ENCODE measurements around the gene TBC1D12. TPM values are rescaled to one million over a fixed set of nuclear protein-coding genes. Genes with fewer than 3 reads are reported as not detected.
"Not testable (repeated sequence)": the region's sequence is repeated elsewhere in the genome, so short reads cannot be mapped to it uniquely, and the experiment has no call there.

The TBC1D12 gene
- total RNA-seq, 2 experiments from 2014 or later: 0.27 to 0.42 TPM

DNA sequence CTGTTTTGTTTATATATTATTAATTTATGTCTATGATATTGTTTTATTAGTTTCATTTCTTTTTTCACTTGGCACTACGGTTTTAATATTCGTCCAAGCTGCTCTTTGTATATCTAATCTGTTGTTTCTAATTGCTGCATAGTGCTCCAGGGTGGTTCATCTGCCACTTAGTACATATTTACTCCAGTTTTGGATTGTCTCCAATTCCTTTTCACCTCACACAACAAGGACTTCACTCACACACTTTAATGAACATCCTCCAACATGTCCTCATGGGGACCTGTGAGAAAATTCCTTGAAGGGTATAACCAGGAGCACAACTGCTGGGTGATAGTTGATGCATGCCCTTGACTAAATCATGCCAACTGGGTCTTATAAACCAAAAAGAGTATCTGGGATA is 25.5 kb upstream of the TBC1D12 start:
- Histone ChIP-seq H3K4me3 (ENCODE audit: low read length) (no peak overlapping the region), H3K9me3 (ENCODE audit: control insufficient read depth in 1 of 2, insufficient read depth in 1 of 2, low read length in 2 of 2) (no peaks in the 10 kb centered on the region), H3K27ac (ENCODE audit: low read depth in 1 of 2, low read length in 2 of 2) (no peak overlapping the region), H3K27me3 (ENCODE audit: control insufficient read depth in 1 of 2, insufficient read depth in 2 of 2, low read length in 2 of 2) (peaks cover 0 to 6% of the 10 kb centered on the region in 2 experiments), H3K36me3 (ENCODE audit: insufficient read depth, low read length) (no peaks in the 10 kb centered on the region), H3K4me1 (ENCODE audit: insufficient read depth, low read length) (no peaks in the 10 kb centered on the region)
- ChIA-PET CTCF (no interaction called here), POLR2A (no interaction called here)
- intact Hi-C loops (cut with DNase I, micrococcal nuclease): no loop called here
- Mint-ChIP-seq H3K36me3 (ENCODE audit: low read depth) (no peaks in the 10 kb centered on the region), H3K4me1 (ENCODE audit: low read depth) (no peaks in the 10 kb centered on the region), H3K27me3 (peaks cover 58% of the 10 kb centered on the region), H3K9me3 (no peaks in the 10 kb centered on the region), H3K4me3 (no peak overlapping the region), H3K27ac (no peak overlapping the region)
- DNase-seq (no peak), ATAC-seq (ENCODE audit: poor library complexity) (no peak)
- TF ChIP-seq, protein P1, sequence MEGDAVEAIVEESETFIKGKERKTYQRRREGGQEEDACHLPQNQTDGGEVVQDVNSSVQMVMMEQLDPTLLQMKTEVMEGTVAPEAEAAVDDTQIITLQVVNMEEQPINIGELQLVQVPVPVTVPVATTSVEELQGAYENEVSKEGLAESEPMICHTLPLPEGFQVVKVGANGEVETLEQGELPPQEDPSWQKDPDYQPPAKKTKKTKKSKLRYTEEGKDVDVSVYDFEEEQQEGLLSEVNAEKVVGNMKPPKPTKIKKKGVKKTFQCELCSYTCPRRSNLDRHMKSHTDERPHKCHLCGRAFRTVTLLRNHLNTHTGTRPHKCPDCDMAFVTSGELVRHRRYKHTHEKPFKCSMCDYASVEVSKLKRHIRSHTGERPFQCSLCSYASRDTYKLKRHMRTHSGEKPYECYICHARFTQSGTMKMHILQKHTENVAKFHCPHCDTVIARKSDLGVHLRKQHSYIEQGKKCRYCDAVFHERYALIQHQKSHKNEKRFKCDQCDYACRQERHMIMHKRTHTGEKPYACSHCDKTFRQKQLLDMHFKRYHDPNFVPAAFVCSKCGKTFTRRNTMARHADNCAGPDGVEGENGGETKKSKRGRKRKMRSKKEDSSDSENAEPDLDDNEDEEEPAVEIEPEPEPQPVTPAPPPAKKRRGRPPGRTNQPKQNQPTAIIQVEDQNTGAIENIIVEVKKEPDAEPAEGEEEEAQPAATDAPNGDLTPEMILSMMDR (IDR thresholded peaks at IDR 0.05): no peak

DNA sequence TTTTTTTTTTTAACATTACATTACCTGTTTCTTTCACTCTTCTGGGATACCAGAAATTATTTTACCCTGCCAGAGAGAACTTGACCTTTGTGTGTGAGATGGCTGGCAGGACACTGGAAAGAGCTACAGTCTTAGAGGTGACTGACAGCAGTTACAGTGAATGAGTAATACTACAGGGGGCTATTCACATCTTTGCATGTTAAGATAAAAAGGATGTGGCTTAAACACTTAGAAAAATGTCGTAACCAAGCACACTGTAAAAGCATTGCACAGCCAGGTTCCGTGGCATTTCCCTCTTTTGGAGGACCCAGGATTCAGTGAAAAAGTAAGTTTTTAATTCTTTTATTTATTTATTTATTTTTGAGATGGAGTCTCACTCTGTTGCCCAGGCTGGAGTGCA is 18.8 kb upstream of the TBC1D12 start:
- no peak overlapping the region for H3K4me3 Mint-ChIP-seq
- no peaks in the 10 kb centered on the region for H3K36me3 Mint-ChIP-seq (ENCODE audit: low read depth)
- no peak overlapping the region for H3K27ac Mint-ChIP-seq
- ATAC-seq (ENCODE audit: poor library complexity) (no peak), DNase-seq (peak in 2 of 14 experiments; percentile 7 to 13)
- ChIA-PET CTCF (no interaction called here), POLR2A (no interaction called here)
- Histone ChIP-seq H3K27me3 (ENCODE audit: control insufficient read depth in 1 of 2, insufficient read depth in 2 of 2, low read length in 2 of 2) (peaks cover 0 to 5% of the 10 kb centered on the region in 2 experiments), H3K36me3 (ENCODE audit: insufficient read depth, low read length) (no peaks in the 10 kb centered on the region), H3K4me1 (ENCODE audit: insufficient read depth, low read length) (no peaks in the 10 kb centered on the region), H3K27ac (ENCODE audit: low read depth in 1 of 2, low read length in 2 of 2) (no peak overlapping the region), H3K4me3 (ENCODE audit: low read length) (no peak overlapping the region), H3K9me3 (ENCODE audit: control insufficient read depth in 1 of 2, insufficient read depth in 1 of 2, low read length in 2 of 2) (no peaks in the 10 kb centered on the region)
- TF ChIP-seq, protein P1 (IDR thresholded peaks at IDR 0.05): no peak
- no peaks in the 10 kb centered on the region for H3K9me3 Mint-ChIP-seq
- H3K27me3 Mint-ChIP-seq: peaks cover 20% of the 10 kb centered on the region
- no peaks in the 10 kb centered on the region for H3K4me1 Mint-ChIP-seq (ENCODE audit: low read depth)
- intact Hi-C loops (cut with DNase I, micrococcal nuclease): no loop called here

DNA sequence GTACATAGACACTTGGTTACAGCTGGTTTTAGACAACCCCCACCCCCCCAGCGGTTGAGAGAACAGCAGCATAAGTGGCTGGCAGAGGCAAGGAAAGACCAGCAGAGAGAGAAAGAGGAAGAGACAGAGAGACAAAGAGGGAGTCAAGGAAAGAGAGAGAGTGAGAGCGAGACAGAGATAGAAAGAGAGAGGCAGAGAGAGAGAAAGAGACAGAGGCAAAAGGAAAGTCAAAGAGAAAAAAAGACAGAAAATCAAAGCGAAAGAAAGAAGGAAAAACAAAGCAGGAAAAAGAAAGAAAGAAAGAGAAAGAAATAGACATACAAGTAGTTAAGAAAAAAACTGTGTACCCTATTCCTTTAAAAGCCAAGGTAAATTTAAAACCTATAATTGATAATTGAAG is 16.6 kb upstream of the TBC1D12 start:
- CTCF ChIA-PET; H3K36me3 ChIP-seq (ENCODE audit: insufficient read depth, low read length); DNase-seq; H3K27ac Mint-ChIP-seq; H3K4me3 Mint-ChIP-seq; H3K36me3 Mint-ChIP-seq (ENCODE audit: low read depth); H3K4me3 ChIP-seq (ENCODE audit: low read length); H3K27me3 Mint-ChIP-seq; ATAC-seq (ENCODE audit: poor library complexity); H3K4me1 ChIP-seq (ENCODE audit: insufficient read depth, low read length); H3K27ac ChIP-seq (ENCODE audit: low read depth in 1 of 2, low read length in 2 of 2); H3K27me3 ChIP-seq (ENCODE audit: control insufficient read depth in 1 of 2, insufficient read depth in 2 of 2, low read length in 2 of 2); H3K9me3 Mint-ChIP-seq; H3K9me3 ChIP-seq (ENCODE audit: control insufficient read depth in 1 of 2, insufficient read depth in 1 of 2, low read length in 2 of 2); H3K4me1 Mint-ChIP-seq (ENCODE audit: low read depth); POLR2A ChIA-PET; intact Hi-C loops (cut with DNase I, micrococcal nuclease): not testable (repeated sequence)

DNA sequence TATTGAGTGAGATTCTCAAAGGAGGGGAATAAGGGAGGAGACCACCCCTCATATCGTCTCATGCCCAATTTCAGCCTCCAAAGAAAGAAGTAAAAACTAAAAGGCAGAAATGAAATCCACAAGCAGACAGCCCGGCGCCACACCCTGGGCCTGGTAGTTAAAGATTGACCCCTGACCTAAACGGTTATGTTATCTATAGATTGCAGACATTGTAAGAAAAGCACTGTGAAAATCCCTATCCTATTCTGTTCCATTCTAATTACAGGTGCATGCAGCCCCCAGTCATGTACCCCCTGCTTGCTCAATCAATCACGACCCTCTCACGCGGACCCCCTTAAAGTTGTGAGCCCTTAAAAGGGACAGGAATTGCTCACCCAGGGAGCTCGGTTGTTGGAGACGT is 10.2 kb upstream of the TBC1D12 start:
- ATAC-seq (ENCODE audit: poor library complexity); H3K4me3 ChIP-seq (ENCODE audit: low read length); H3K36me3 ChIP-seq (ENCODE audit: insufficient read depth, low read length); H3K9me3 ChIP-seq (ENCODE audit: control insufficient read depth in 1 of 2, insufficient read depth in 1 of 2, low read length in 2 of 2); H3K9me3 Mint-ChIP-seq; intact Hi-C loops (cut with DNase I, micrococcal nuclease); H3K27me3 ChIP-seq (ENCODE audit: control insufficient read depth in 1 of 2, insufficient read depth in 2 of 2, low read length in 2 of 2); DNase-seq; H3K4me1 Mint-ChIP-seq (ENCODE audit: low read depth); H3K4me1 ChIP-seq (ENCODE audit: insufficient read depth, low read length); H3K27ac Mint-ChIP-seq; CTCF ChIA-PET; H3K27ac ChIP-seq (ENCODE audit: low read depth in 1 of 2, low read length in 2 of 2); H3K36me3 Mint-ChIP-seq (ENCODE audit: low read depth); POLR2A ChIA-PET; H3K4me3 Mint-ChIP-seq; H3K27me3 Mint-ChIP-seq: not testable (repeated sequence)

Data from CD4-positive, alpha-beta T cell (primary cell).